A549 treated with RU486 at 1 μM for 4 hours (cell line): ENCODE measurements around the gene RAB7A. TPM values are rescaled to one million over a fixed set of nuclear protein-coding genes. Genes with fewer than 3 reads are reported as not detected.

Experiments used
- total RNA-seq: library from RNA; stranded (reverse); fragments of 200-300 nt; extraction: Qiagen RNA extraction; gene quantifications from 5 replicates; pipeline ENCODE4 v1.2.3, GENCODE V29; 2022; ENCODE audit warnings: low read depth

Gene RAB7A
- 165 to 211 TPM (median 184 TPM) in 5 replicates for total RNA-seq

DNA sequence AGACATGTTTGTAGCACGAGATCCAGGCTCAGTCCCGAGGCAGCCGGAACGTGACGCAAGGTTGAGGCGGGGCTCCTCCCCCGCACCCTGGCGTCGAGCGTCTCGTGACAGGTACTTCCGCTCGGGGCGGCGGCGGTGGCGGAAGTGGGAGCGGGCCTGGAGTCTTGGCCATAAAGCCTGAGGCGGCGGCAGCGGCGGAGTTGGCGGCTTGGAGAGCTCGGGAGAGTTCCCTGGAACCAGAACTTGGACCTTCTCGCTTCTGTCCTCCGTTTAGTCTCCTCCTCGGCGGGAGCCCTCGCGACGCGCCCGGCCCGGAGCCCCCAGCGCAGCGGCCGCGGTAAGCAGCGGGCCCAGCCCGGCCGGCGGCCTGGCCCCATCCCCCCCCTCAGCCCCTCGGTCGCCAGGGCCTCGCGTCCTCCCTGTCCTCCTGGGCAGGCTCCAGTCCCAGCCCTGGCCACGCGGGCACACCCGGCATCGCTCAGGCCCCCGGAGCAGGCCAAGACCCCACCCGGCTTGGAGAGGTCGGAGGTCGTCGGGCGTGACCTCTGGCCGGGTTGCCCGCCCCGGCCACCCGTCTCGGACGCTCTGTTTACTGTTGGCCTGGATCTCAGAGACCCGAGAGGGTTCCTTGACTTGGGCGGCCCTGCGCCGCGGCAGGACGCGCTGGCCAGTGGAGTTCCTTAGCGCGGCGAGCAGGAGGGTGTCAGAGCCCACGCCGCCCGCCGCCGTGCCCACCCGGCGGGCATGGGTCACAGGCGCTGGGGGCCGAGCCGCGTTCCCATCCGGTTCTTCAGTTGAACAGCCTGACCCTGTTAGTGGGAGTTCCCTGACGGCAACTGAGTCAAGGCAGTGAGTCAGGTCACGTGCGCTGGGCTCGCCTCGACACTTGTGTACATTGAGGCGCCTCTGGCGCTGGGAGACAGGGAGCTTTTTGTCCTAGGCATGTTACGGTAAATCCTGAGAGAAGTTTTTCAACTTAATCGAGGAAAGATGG lies at the start of gene RAB7A:
RAB7A (plus strand) TSS at position 161 of the 994 bp plus-strand sequence. CDS start 69,185 bp downstream, outside the sequence.

Other genes with a start within 250 kb of the RAB7A start
- gene GATA2, start 233.0 kb upstream of the RAB7A start, total RNA-seq = 3.8 to 5.4 TPM (median 4.8 TPM) in 5 replicates
- gene RPN1, start 75.4 kb upstream of the RAB7A start, total RNA-seq = 157 to 171 TPM (median 165 TPM) in 5 replicates
- gene ACAD9, start 153.4 kb downstream of the RAB7A start, total RNA-seq = 23.4 to 25.7 TPM (median 24.0 TPM) in 5 replicates